ENCODE measurements around the gene OGDH. TPM values are rescaled to one million over a fixed set of nuclear protein-coding genes. Genes with fewer than 3 reads are reported as not detected.

Gene OGDH
- total RNA-seq, 1 experiment from 2014 or later, result 69.1 TPM

DNA sequence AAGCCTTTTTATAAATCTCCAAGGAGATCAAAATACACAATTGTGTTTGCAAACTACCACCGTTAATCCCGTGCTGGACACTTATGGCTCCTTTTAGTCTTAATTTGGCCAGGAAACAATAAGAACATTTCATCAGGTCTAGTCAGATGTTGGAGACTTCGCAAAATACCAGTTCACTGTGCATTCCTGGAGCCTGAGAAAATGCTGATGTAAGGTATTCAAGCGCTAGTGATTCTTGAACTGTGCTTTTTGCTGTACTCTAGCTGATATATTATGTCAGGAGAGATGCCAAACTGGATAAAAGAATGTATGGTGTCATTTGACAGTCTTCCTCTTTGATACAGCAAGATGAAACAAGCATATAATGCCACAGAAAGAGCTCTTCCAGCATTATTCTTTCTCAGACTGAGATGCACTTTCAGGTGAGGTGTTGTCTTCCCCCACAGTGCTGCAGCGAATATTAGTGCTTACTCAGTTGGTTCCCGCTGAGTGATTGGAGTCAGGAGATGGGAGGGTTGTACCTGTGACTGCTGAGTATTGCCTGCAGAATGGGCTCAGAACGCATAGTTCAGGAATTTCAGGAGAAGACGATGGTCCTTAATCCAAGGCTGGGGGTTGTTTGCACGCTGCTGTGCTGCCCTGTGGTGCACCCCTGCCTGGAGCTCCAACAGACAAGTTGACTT, 59.2 kb downstream of the OGDH start:
- no peak overlapping the region for H3K9ac ChIP-seq (ENCODE audit: low read length)
- RAD21 ChIA-PET (ENCODE audit: low non-redundant PET in 1 of 2, low total read pairs in 2 of 2, uncharacterized antibody in 2 of 2, unreplicated experiment in 2 of 2), result no interaction called here
- no peak overlapping the region for H2AFZ ChIP-seq (ENCODE audit: low read depth, low read length, poor library complexity, severe bottlenecking)
- intact Hi-C loops (cut with micrococcal nuclease), result no loop called here
- no peak for TF ChIP-seq YY1 (IDR thresholded peaks at IDR 0.05; ENCODE audit: extremely low read depth, insufficient replicate concordance, low read depth, low read length)
- no peak for TF ChIP-seq POLR2A (IDR thresholded peaks at IDR 0.05; ENCODE audit: borderline replicate concordance, extremely low read depth, insufficient read depth, insufficient read length)
- TF ChIP-seq RAD21 (IDR thresholded peaks at IDR 0.05; ENCODE audit: low read depth), result no peak
- no peak for TF ChIP-seq ELF1 (IDR thresholded peaks at IDR 0.05; ENCODE audit: borderline replicate concordance, low read depth)
- TF ChIP-seq, protein P1, sequence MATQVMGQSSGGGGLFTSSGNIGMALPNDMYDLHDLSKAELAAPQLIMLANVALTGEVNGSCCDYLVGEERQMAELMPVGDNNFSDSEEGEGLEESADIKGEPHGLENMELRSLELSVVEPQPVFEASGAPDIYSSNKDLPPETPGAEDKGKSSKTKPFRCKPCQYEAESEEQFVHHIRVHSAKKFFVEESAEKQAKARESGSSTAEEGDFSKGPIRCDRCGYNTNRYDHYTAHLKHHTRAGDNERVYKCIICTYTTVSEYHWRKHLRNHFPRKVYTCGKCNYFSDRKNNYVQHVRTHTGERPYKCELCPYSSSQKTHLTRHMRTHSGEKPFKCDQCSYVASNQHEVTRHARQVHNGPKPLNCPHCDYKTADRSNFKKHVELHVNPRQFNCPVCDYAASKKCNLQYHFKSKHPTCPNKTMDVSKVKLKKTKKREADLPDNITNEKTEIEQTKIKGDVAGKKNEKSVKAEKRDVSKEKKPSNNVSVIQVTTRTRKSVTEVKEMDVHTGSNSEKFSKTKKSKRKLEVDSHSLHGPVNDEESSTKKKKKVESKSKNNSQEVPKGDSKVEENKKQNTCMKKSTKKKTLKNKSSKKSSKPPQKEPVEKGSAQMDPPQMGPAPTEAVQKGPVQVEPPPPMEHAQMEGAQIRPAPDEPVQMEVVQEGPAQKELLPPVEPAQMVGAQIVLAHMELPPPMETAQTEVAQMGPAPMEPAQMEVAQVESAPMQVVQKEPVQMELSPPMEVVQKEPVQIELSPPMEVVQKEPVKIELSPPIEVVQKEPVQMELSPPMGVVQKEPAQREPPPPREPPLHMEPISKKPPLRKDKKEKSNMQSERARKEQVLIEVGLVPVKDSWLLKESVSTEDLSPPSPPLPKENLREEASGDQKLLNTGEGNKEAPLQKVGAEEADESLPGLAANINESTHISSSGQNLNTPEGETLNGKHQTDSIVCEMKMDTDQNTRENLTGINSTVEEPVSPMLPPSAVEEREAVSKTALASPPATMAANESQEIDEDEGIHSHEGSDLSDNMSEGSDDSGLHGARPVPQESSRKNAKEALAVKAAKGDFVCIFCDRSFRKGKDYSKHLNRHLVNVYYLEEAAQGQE (IDR thresholded peaks at IDR 0.05; ENCODE audit: low read depth), result no peak
- no peak for TF ChIP-seq SP1 (IDR thresholded peaks at IDR 0.05; ENCODE audit: low read depth)
- TF ChIP-seq FOSL1 (IDR thresholded peaks at IDR 0.05; ENCODE audit: low read depth), result no peak
- TF ChIP-seq CBX3 (IDR thresholded peaks at IDR 0.05; ENCODE audit: low read depth), result no peak
- TF ChIP-seq, protein P2, sequence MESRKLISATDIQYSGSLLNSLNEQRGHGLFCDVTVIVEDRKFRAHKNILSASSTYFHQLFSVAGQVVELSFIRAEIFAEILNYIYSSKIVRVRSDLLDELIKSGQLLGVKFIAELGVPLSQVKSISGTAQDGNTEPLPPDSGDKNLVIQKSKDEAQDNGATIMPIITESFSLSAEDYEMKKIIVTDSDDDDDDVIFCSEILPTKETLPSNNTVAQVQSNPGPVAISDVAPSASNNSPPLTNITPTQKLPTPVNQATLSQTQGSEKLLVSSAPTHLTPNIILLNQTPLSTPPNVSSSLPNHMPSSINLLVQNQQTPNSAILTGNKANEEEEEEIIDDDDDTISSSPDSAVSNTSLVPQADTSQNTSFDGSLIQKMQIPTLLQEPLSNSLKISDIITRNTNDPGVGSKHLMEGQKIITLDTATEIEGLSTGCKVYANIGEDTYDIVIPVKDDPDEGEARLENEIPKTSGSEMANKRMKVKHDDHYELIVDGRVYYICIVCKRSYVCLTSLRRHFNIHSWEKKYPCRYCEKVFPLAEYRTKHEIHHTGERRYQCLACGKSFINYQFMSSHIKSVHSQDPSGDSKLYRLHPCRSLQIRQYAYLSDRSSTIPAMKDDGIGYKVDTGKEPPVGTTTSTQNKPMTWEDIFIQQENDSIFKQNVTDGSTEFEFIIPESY (IDR thresholded peaks at IDR 0.05; ENCODE audit: extremely low read depth, insufficient replicate concordance, low read length), result no peak
- no peak for TF ChIP-seq EZH2 (IDR thresholded peaks at IDR 0.05)
- TF ChIP-seq, protein P3, sequence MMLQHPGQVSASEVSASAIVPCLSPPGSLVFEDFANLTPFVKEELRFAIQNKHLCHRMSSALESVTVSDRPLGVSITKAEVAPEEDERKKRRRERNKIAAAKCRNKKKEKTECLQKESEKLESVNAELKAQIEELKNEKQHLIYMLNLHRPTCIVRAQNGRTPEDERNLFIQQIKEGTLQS (IDR thresholded peaks at IDR 0.05), result no peak
- no peak for TF ChIP-seq EZH2phosphoT487 (IDR thresholded peaks at IDR 0.05; ENCODE audit: borderline replicate concordance)
- no peak for TF ChIP-seq SIN3A (IDR thresholded peaks at IDR 0.05; ENCODE audit: low read depth)
- TF ChIP-seq CEBPB (IDR thresholded peaks at IDR 0.05; ENCODE audit: low read depth), result no peak
- TF ChIP-seq ZFX (IDR thresholded peaks at IDR 0.05), result no peak
- no peak for TF ChIP-seq EGR1 (IDR thresholded peaks at IDR 0.05; ENCODE audit: low read depth)
- TF ChIP-seq SRF (IDR thresholded peaks at IDR 0.05; ENCODE audit: low read depth), result no peak
- TF ChIP-seq, protein P4, sequence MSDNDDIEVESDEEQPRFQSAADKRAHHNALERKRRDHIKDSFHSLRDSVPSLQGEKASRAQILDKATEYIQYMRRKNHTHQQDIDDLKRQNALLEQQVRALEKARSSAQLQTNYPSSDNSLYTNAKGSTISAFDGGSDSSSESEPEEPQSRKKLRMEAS (IDR thresholded peaks at IDR 0.05), result no peak
- no peak for TF ChIP-seq POLR2AphosphoS5 (IDR thresholded peaks at IDR 0.05; ENCODE audit: low read depth, low read length)
- no peak for TF ChIP-seq TCF7L2 (IDR thresholded peaks at IDR 0.05; ENCODE audit: borderline replicate concordance, extremely low read depth, insufficient read depth, insufficient read length)
- H4K20me1 ChIP-seq (ENCODE audit: insufficient read depth), result no peaks in the 10 kb centered on the region
- H3K9me3 ChIP-seq (ENCODE audit: control insufficient read depth in 1 of 2, insufficient read depth in 1 of 2, low read depth in 1 of 2, low read length in 2 of 2), result peaks cover 5 to 6% of the 10 kb centered on the region in 2 experiments; a peak in 1 of 4 replicates
- POLR2A ChIA-PET, result no interaction called here
- no peak overlapping the region for H3K27ac ChIP-seq (ENCODE audit: low read depth, low read length)
- ATAC-seq (no peak), DNase-seq (ENCODE audit: low read depth, low spot score) (no peak)
- no peaks in the 10 kb centered on the region for H3K4me1 ChIP-seq (ENCODE audit: control insufficient read depth in 1 of 2, insufficient read depth in 2 of 2, low read length in 2 of 2)
- H3K36me3 ChIP-seq (ENCODE audit: control insufficient read depth in 1 of 2, insufficient read depth in 2 of 2, low read length in 2 of 2), result peaks cover 0 to 5% of the 10 kb centered on the region in 2 experiments; a peak in 1 of 4 replicates
- no peaks in the 10 kb centered on the region for H3K9me2 ChIP-seq (ENCODE audit: insufficient read depth)
- CTCF ChIA-PET, result no interaction called here
- no peak overlapping the region for H3K4me2 ChIP-seq (ENCODE audit: low read length)
- H3K4me3 ChIP-seq (replicated peaks in 1 of 2; ENCODE audit: low read depth in 1 of 2, low read length in 2 of 2), result no peak overlapping the region
- H3K27me3 ChIP-seq (ENCODE audit: insufficient read depth, low read length), result no peaks in the 10 kb centered on the region
- H3K79me2 ChIP-seq (ENCODE audit: insufficient read depth, low read length), result no peaks in the 10 kb centered on the region; the same call in 1 of the 2 replicates
- BruUV-seq (replicated peaks), result no TSS peak

Data from HCT116 (cell line).